ENCODE measurements around the gene TMC5. TPM values are rescaled to one million over a fixed set of nuclear protein-coding genes. Genes with fewer than 3 reads are reported as not detected.
A peak's percentile ranks its signal among the peaks of the same experiment; 100 is the strongest.

Gene TMC5
- total and polyA plus RNA-seq, 2 of the 13 experiments (the other 11 are each of a cell fraction or from before 2014, with no cell fraction given) = 0.09 to 0.41 TPM

GRCh38 chr16:19521471-19522396 is 104.1 kb downstream of the TMC5 start, which contains the start of gene GDE1 (continued):
- TF ChIP-seq, protein P1, sequence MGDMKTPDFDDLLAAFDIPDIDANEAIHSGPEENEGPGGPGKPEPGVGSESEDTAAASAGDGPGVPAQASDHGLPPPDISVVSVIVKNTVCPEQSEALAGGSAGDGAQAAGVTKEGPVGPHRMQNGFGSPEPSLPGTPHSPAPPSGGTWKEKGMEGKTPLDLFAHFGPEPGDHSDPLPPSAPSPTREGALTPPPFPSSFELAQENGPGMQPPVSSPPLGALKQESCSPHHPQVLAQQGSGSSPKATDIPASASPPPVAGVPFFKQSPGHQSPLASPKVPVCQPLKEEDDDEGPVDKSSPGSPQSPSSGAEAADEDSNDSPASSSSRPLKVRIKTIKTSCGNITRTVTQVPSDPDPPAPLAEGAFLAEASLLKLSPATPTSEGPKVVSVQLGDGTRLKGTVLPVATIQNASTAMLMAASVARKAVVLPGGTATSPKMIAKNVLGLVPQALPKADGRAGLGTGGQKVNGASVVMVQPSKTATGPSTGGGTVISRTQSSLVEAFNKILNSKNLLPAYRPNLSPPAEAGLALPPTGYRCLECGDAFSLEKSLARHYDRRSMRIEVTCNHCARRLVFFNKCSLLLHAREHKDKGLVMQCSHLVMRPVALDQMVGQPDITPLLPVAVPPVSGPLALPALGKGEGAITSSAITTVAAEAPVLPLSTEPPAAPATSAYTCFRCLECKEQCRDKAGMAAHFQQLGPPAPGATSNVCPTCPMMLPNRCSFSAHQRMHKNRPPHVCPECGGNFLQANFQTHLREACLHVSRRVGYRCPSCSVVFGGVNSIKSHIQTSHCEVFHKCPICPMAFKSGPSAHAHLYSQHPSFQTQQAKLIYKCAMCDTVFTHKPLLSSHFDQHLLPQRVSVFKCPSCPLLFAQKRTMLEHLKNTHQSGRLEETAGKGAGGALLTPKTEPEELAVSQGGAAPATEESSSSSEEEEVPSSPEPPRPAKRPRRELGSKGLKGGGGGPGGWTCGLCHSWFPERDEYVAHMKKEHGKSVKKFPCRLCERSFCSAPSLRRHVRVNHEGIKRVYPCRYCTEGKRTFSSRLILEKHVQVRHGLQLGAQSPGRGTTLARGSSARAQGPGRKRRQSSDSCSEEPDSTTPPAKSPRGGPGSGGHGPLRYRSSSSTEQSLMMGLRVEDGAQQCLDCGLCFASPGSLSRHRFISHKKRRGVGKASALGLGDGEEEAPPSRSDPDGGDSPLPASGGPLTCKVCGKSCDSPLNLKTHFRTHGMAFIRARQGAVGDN (CRISPR knock-in tag; IDR thresholded peaks at IDR 0.05) = peak; percentile 96
- TF ChIP-seq PHF21A (CRISPR knock-in tag; IDR thresholded peaks at IDR 0.05) (peak; percentile 16; the same call in 1 of the 2 replicates), MATR3 (CRISPR knock-in tag; IDR thresholded peaks at IDR 0.05) (no peak), NFKBIZ (CRISPR knock-in tag; IDR thresholded peaks at IDR 0.05) (peak; percentile 85), FLYWCH1 (CRISPR knock-in tag; IDR thresholded peaks at IDR 0.05) (no peak), JUNB (CRISPR knock-in tag; IDR thresholded peaks at IDR 0.05; ENCODE audit: borderline replicate concordance) (no peak), XBP1 (CRISPR knock-in tag; IDR thresholded peaks at IDR 0.05) (no peak), ZNF431 (CRISPR knock-in tag; IDR thresholded peaks at IDR 0.05; ENCODE audit: borderline replicate concordance, low read depth) (no peak), ZSCAN29 (CRISPR knock-in tag; conservative IDR thresholded peaks at IDR 0.05) (peak; percentile 48; the same call in 1 of the 2 replicates), STAT5B (CRISPR knock-in tag; IDR thresholded peaks at IDR 0.05) (0 out of 2 replicates have a peak, but pooled peaks have one; percentile 17), ZBTB33 (CRISPR knock-in tag; IDR thresholded peaks at IDR 0.05) (no peak), HMG20B (CRISPR knock-in tag; conservative IDR thresholded peaks at IDR 0.05) (peak; percentile 23; the same call in 1 of the 2 replicates)
- TF ChIP-seq, protein P2, sequence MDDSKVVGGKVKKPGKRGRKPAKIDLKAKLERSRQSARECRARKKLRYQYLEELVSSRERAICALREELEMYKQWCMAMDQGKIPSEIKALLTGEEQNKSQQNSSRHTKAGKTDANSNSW (CRISPR knock-in tag; IDR thresholded peaks at IDR 0.05; ENCODE audit: borderline replicate concordance) = peak; percentile 82; the same call in 1 of the 2 replicates
- TF ChIP-seq, protein P3, sequence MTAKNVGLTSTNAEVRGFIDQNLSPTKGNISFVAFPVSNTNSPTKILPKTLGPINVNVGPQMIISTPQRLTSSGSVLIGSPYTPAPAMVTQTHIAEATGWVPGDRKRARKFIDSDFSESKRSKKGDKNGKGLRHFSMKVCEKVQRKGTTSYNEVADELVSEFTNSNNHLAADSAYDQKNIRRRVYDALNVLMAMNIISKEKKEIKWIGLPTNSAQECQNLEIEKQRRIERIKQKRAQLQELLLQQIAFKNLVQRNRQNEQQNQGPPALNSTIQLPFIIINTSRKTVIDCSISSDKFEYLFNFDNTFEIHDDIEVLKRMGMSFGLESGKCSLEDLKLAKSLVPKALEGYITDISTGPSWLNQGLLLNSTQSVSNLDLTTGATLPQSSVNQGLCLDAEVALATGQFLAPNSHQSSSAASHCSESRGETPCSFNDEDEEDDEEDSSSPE (CRISPR knock-in tag; IDR thresholded peaks at IDR 0.05) = peak; percentile 59
- TF ChIP-seq, protein P4, sequence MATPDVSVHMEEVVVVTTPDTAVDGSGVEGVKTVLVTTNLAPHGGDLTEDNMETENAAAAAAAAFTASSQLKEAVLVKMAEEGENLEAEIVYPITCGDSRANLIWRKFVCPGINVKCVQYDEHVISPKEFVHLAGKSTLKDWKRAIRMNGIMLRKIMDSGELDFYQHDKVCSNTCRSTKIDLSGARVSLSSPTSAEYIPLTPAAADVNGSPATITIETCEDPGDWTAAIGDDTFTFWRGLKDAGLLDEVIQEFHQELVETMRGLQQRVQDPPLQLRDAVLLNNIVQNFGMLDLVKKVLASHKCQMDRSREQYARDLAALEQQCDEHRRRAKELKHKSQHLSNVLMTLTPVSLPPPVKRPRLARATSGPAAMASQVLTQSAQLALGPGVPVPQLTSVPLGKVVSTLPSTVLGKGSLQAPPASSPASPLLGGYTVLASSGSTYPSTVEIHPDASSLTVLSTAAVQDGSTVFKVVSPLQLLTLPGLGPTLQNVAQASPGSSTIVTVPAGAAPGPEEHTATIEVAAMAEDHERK (CRISPR knock-in tag; IDR thresholded peaks at IDR 0.05; ENCODE audit: low read depth) = no peak
